ENCODE measurements around the gene MIEN1.

DNA sequence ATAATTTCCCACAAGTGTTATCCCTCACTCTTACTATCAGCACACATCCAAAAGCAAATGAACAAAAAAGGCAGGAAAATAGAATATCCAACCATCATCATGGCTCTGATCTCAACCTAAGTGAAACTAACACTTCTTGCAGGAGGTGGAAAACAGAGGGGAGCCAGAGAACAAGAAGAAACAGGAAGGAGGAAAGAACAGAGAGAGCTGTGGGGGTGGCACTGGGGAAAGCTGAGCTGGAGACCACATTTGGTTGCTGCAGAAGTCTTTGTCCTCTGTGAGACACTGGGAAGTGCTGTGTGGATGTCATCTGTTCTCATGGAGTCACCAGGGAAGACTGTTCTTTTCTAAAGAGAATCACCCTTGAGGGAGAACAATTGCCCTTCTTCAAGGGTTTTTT, 42.1 kb upstream of the MIEN1 start:
- TF ChIP-seq, protein P1, sequence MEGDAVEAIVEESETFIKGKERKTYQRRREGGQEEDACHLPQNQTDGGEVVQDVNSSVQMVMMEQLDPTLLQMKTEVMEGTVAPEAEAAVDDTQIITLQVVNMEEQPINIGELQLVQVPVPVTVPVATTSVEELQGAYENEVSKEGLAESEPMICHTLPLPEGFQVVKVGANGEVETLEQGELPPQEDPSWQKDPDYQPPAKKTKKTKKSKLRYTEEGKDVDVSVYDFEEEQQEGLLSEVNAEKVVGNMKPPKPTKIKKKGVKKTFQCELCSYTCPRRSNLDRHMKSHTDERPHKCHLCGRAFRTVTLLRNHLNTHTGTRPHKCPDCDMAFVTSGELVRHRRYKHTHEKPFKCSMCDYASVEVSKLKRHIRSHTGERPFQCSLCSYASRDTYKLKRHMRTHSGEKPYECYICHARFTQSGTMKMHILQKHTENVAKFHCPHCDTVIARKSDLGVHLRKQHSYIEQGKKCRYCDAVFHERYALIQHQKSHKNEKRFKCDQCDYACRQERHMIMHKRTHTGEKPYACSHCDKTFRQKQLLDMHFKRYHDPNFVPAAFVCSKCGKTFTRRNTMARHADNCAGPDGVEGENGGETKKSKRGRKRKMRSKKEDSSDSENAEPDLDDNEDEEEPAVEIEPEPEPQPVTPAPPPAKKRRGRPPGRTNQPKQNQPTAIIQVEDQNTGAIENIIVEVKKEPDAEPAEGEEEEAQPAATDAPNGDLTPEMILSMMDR (IDR thresholded peaks at IDR 0.05): no peak
- no peak for TF ChIP-seq EZH2 (IDR thresholded peaks at IDR 0.05)

Measured in neural progenitor cell (in vitro differentiated cells).